ENCODE results near the gene IMMP2L.

Gene IMMP2L

GRCh38 chr7:110911632-110912031, 650.7 kb downstream of the IMMP2L start:
- TF ChIP-seq CTCF (IDR thresholded peaks at IDR 0.05; ENCODE audit: low read depth, low read length), result no peak
- no peak for DNase-seq (ENCODE audit: extremely low read depth, low read depth)

GRCh38 chr7:110909117-110909516, 653.2 kb downstream of the IMMP2L start:
- no peak for DNase-seq (ENCODE audit: extremely low read depth, low read depth)
- no peak for TF ChIP-seq CTCF (IDR thresholded peaks at IDR 0.05; ENCODE audit: low read depth, low read length)

DNA sequence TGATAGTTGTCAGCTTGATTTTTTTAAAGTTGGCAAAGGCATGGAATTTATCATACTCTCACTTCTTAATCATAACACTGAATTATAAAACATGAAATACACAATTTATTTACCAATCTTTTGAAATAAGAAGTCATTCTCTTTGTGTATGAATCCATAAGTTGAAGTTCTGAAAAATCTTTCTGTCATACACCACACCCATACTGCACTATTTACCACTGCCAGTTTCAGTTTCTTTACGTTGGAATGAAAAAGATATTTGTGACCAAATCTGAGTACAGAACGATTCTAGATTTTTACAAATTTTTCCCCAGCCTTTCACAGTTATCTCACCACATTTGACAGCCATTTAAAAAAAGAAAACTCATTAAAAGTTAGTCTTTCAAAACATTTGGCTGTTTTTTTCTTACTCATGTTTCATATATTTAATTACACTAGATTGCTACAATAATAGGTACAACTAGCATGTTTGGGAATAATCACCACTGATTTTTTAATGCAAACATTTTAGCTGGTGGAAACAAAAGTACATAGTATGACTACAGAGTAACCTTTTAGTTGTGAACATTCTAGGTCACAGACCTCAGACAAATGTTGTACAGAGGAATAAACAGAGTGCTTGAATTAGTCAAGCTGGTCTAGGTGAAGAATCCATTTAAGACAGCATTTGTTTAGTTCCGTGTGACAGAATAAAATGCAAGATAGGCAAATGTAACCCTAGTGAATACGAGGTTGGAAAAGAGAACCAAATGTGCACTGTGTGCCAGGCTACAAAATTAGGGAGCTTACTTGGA, 656.3 kb downstream of the IMMP2L start:
- no peak for TF ChIP-seq CTCF (IDR thresholded peaks at IDR 0.05; ENCODE audit: low read depth, low read length)
- DNase-seq (ENCODE audit: extremely low read depth, low read depth), result no peak

DNA sequence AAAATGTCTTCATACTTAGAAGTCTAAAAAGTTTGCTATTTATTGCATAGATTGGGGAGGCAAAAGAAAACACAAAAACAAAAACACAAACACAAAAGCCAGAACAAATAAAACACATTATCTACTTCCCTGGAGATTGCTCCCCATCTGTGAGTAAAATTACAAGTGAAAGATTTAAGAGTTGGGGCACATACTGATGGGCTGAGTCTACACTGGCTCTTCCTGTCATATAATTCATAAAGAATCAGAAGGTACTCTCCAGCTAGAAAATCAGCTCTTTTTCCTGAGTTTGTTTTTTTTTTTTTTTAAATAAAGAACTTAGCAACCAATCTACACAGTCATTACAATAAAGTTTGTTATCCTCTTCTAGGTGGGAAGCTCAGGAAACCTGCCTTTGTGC, 663.8 kb downstream of the IMMP2L start:
- no peak for TF ChIP-seq CTCF (IDR thresholded peaks at IDR 0.05; ENCODE audit: low read depth, low read length)
- no peak for DNase-seq (ENCODE audit: extremely low read depth, low read depth)

DNA sequence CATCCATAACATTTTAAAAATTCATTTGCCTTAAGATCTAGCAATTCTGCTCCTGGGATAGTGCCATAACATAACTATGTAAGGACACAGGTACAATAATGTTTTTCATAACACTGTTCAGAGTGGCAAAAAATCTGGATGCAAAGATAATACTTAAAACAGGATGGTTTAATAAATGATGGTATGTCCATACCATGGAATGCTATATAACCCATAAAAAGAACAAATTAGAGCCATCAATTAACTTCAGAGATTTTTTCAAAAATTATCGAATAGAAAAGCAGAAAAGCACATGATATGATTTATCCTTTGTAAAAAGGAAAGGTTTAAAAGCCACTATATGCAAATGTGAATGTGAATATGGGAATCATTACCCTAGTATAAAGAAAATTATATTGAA, 664.8 kb downstream of the IMMP2L start:
- DNase-seq (ENCODE audit: extremely low read depth, low read depth), result no peak
- no peak for TF ChIP-seq CTCF (IDR thresholded peaks at IDR 0.05; ENCODE audit: low read depth, low read length)

GRCh38 chr7:110894111-110894510, 668.2 kb downstream of the IMMP2L start:
- no peak for TF ChIP-seq CTCF (IDR thresholded peaks at IDR 0.05; ENCODE audit: low read depth, low read length)
- no peak for DNase-seq (ENCODE audit: extremely low read depth, low read depth)

GRCh38 chr7:110891197-110891596, 671.1 kb downstream of the IMMP2L start:
- no peak for DNase-seq (ENCODE audit: extremely low read depth, low read depth)
- no peak for TF ChIP-seq CTCF (IDR thresholded peaks at IDR 0.05; ENCODE audit: low read depth, low read length)
